Stomach (tissue), 9 donors: Measurements from ENCODE around the gene MEGF8. TPM values are rescaled to one million over a fixed set of nuclear protein-coding genes. Genes with fewer than 3 reads are reported as not detected.

Experiments used
- DNase-seq, 2 donors: peaks; one replicate each; pipeline versions ENCODE4 v3.0.0 to v3.0.0-alpha.2; 2013 to 2019
- H3K27ac ChIP-seq, 5 donors: fragments of 200-600 bp in 4 of 5; sonication (generic) in 4 of 5; one replicate each; pipeline ENCODE4 v1.5.1; 2013 to 2019; ENCODE audit warnings: mild to moderate bottlenecking in 1 of 5, moderate library complexity in 1 of 5
- H3K27me3 ChIP-seq, 3 donors: fragments of 200-600 bp; sonication (generic); one replicate each; pipeline ENCODE4 v1.5.1; 2017 to 2019; ENCODE audit warnings: mixed run types in 1 of 3
- H3K36me3 ChIP-seq, 4 donors: fragments of 200-600 bp; sonication (generic); 1 replicate in 3 of 4; 2 replicates in 1 of 4; pipeline ENCODE4 v1.5.1; 2016 to 2019
- H3K4me1 ChIP-seq, 4 donors: fragments of 200-600 bp; sonication (generic); one replicate each; pipeline ENCODE4 v1.5.1; 2016 to 2019
- H3K4me3 ChIP-seq, 4 donors: fragments of 200-600 bp; sonication (generic) in 3 of 4; one replicate each; pipeline ENCODE4 v1.5.1; 2016 to 2019; ENCODE audit warnings: mild to moderate bottlenecking in 1 of 4
- H3K9me3 ChIP-seq, 4 donors: fragments of 200-600 bp; sonication (generic); one replicate each; pipeline ENCODE4 v1.5.1; 2016 to 2019
- CTCF ChIP-seq, 7 experiments: fragments of 450-650 bp in 4 of 7; fragments of 200-600 bp in 3 of 7; sonication (generic) in 3 of 7; IDR thresholded peaks; one replicate each; pipeline ENCODE4 v1.5.1; 2016 to 2019; ENCODE audit warnings: antibody characterized with exemption in 7 of 7, control low read depth in 2 of 7, mild to moderate bottlenecking in 1 of 7
- EP300 ChIP-seq: sonication (generic); formaldehyde crosslinking; IDR thresholded peaks from one replicate; pipeline ENCODE4 v1.6.1; 2017; ENCODE audit warnings: antibody characterized with exemption
- POLR2A ChIP-seq, 4 donors: fragments of 450-650 bp; IDR thresholded peaks; one replicate each; pipeline ENCODE4 v1.6.1; 2016; ENCODE audit warnings: antibody characterized with exemption in 4 of 4, control low read depth in 2 of 4, mild to moderate bottlenecking in 1 of 4, moderate library complexity in 1 of 4
- POLR2AphosphoS5 ChIP-seq, 3 donors: sonication (generic); formaldehyde crosslinking; IDR thresholded peaks; one replicate each; pipeline ENCODE4 v1.6.1; 2016; ENCODE audit warnings: antibody characterized with exemption in 3 of 3
- WGBS, 5 donors: extraction: QIAGEN DNeasy Blood & Tissue Kit in 3 of 5; methylation state at CpG; one replicate each; pipeline versions ENCODE4 v1.1.5 to v1.1.7; 2013 to 2018; 5-methylcytosine and 5-hydroxymethylcytosine counted together
- intact Hi-C: fragments of 100-400 bp; cut with DNase I; formaldehyde crosslinking; loops from one replicate; pipeline ENCODE4 v1.15.1; 2023; ENCODE audit warnings: low total_unique reads
- polyA plus RNA-seq, 3 donors: library from polyadenylated mRNA; stranded (reverse); fragments of 200-250 nt; gene quantifications; one replicate each; pipeline ENCODE4 v1.2.3, GENCODE V29; 2013
- total RNA-seq, 5 donors: library from RNA; depleted of rRNA; stranded (reverse); fragments of >200 nt; gene quantifications; one replicate each; pipeline versions ENCODE4 v1.1.0 to v1.2.3, GENCODE V29; 2014 to 2016
- donor health status: healthy with polysubstance abuse.
- donor health status: Bipolar disorder and iron deficiency.
- donor health status: healthy.

Gene MEGF8
- total and polyA plus RNA-seq, 8 donors = 2.6 to 46.3 (median 12.3) TPM

GRCh38 chr19:42279902-42280814 lies 45.3 kb upstream of the MEGF8 start:
- TF ChIP-seq POLR2A (IDR thresholded peaks at IDR 0.05) (peak in 1 of 4 donors; percentile 9), POLR2AphosphoS5 (IDR thresholded peaks at IDR 0.05) (peak; percentile 7 to 74 (median 62)), EP300 (no peak), CTCF (IDR thresholded peaks at IDR 0.05) (peak in 5 of 7 experiments; percentile 70 to 95 (median 84))
- H3K9me3 ChIP-seq = no peaks in the 10 kb centered on the region
- no peaks in the 10 kb centered on the region for H3K27me3 ChIP-seq
- peak; percentile 88 to 97 for DNase-seq
- intact Hi-C loops = no loop called here
- H3K4me3 ChIP-seq = peak overlapping the region; percentile 71 to 91 (median 82)
- WGBS, 5 donors = 0 to 1% (median 1%) methylated on average over 30 to 89 of the region's 89 CpGs
- peak overlapping the region; percentile 93 to 100 (median 95) for H3K27ac ChIP-seq
- H3K4me1 ChIP-seq = peaks cover 72 to 92% (median 88%) of the 10 kb centered on the region in 4 donors
- peaks cover 0 to 10% (median 8%) of the 10 kb centered on the region in 4 donors for H3K36me3 ChIP-seq

- Histone ChIP-seq H3K27ac (peak overlapping the region; percentile 93 to 100 (median 95)), H3K4me1 (peaks cover 77 to 92% (median 88%) of the 10 kb centered on the region in 4 donors), H3K4me3 (peak overlapping the region; percentile 71 to 91 (median 82)), H3K36me3 (peaks cover 0 to 8% (median 3%) of the 10 kb centered on the region in 4 donors), H3K9me3 (no peaks in the 10 kb centered on the region), H3K27me3 (no peaks in the 10 kb centered on the region)
- WGBS, 5 donors = 0 to 1% (median 1%) methylated on average over 18 to 20 of the region's 20 CpGs
- no peak for DNase-seq
- TF ChIP-seq POLR2AphosphoS5 (IDR thresholded peaks at IDR 0.05) (no peak), EP300 (no peak), CTCF (IDR thresholded peaks at IDR 0.05) (peak in 1 of 7 experiments; percentile 12), POLR2A (IDR thresholded peaks at IDR 0.05) (no peak)
- intact Hi-C loops = no loop called here
Measured at GRCh38 chr19:42280815-42281145, 44.7 kb upstream of the MEGF8 start.

- WGBS, 5 donors = 5 to 15% (median 7%) methylated on average over 11 to 25 of the region's 25 CpGs
- Histone ChIP-seq H3K36me3 (peaks cover 0 to 6% (median 2%) of the 10 kb centered on the region in 4 donors), H3K27ac (peak overlapping the region; percentile 93 to 100 (median 95)), H3K27me3 (no peaks in the 10 kb centered on the region), H3K4me3 (peak overlapping the region; percentile 71 to 91 (median 82)), H3K9me3 (no peaks in the 10 kb centered on the region), H3K4me1 (peaks cover 77 to 92% (median 88%) of the 10 kb centered on the region in 4 donors)
- peak in 1 of 4 donors; percentile 15 for TF ChIP-seq POLR2A (IDR thresholded peaks at IDR 0.05)
- no peak for TF ChIP-seq CTCF (IDR thresholded peaks at IDR 0.05)
- intact Hi-C loops = no loop called here
- DNase-seq = peak in 1 of 2 donors; percentile 83
Measured at GRCh38 chr19:42281146-42281826, 44.1 kb upstream of the MEGF8 start.
